ENCODE data around the gene TRIM66.

GRCh38 chr11:8694137-8694536 lies 11.7 kb upstream of the TRIM66 start:
- no peak for TF ChIP-seq SMC3 (IDR thresholded peaks at IDR 0.05)
- no peak for TF ChIP-seq EHMT2 (IDR thresholded peaks at IDR 0.05; ENCODE audit: low read depth)
- no peak for TF ChIP-seq CEBPB (IDR thresholded peaks at IDR 0.05)
- no peak for TF ChIP-seq ZFP36 (IDR thresholded peaks at IDR 0.05; ENCODE audit: borderline replicate concordance, partially characterized antibody)
- no peak for TF ChIP-seq BHLHE40 (IDR thresholded peaks at IDR 0.05; ENCODE audit: low read depth, low read length)
- TF ChIP-seq HDAC2 (IDR thresholded peaks at IDR 0.05), result no peak
- TF ChIP-seq CTCF (IDR thresholded peaks at IDR 0.05), result no peak
